K562 (cell line): Measurements from ENCODE around the gene EEA1. TPM values are rescaled to one million over a fixed set of nuclear protein-coding genes. Genes with fewer than 3 reads are reported as not detected.

ENCODE experiments used
- ATAC-seq: fragments of 200-7000 bp; cut with Tn5 transposase; 3 replicates; pipeline ENCODE4 v1.9.1; 2020; ENCODE audit warnings: moderate library complexity
- BruUV-seq: library from RNA; stranded (reverse); fragments of 400-500 nt; replicated peaks from 2 replicates; lab custom pipeline; 2021; lab: Mats Ljungman, UMichigan
- CTCF ChIA-PET: fragments of 300-600 bp; formaldehyde crosslinking; extraction: SDS; loops from one replicate; lab custom pipeline; 2021; ENCODE audit warnings: low intra/inter-chr PET ratio; lab: Yijun Ruan, JAX
- POLR2A ChIA-PET: fragments of 300-600, 350-650 bp; sonication (Branson Sonifier 250); formaldehyde crosslinking; extraction: SDS; loops from one replicate; lab custom pipeline; 2021; ENCODE audit warnings: antibody characterized with exemption, inconsistent platforms; lab: Yijun Ruan, JAX
- DNase-seq, 4 experiments: peaks; one replicate each; pipeline versions ENCODE4 v3.0.0 to v3.0.0-alpha.2; 2011 to 2018; ENCODE audit warnings: low spot score in 3 of 4, mixed read lengths in 3 of 4; ENCODE audit errors: extremely low read depth in 1 of 4
- FAIRE-seq: peaks from 2 replicates; lab custom pipeline; 2011; peaks lifted over from hg19 to GRCh38; lab: Jason Lieb, UNC
- H2AFZ ChIP-seq: 2 replicates; pipeline ENCODE4 v1.6.0; 2011; ENCODE audit warnings: low read depth, low read length, control low read depth, inconsistent platforms
- H3K27ac ChIP-seq: fragments of 200-600 bp; 3 replicates; pipeline ENCODE4 v1.8.0; 2011; ENCODE audit warnings: low read depth, mild to moderate bottlenecking, control low read depth, inconsistent platforms, low read length, moderate library complexity, mixed read lengths; ENCODE audit errors: extremely low read depth
- H3K27me3 ChIP-seq, 2 experiments: fragments of 300-600 bp in 1 of 2; 2 replicates in 1 of 2; 3 replicates in 1 of 2; pipeline versions ENCODE4 v1.6.0 to v1.8.0; 2011; ENCODE audit warnings: inconsistent platforms in 2 of 2, low read length in 2 of 2, mild to moderate bottlenecking in 1 of 2, mixed read lengths in 1 of 2, moderate library complexity in 1 of 2; ENCODE audit not compliant: control insufficient read depth in 2 of 2, insufficient read depth in 2 of 2
- H3K36me3 ChIP-seq: fragments of 300-600 bp; 3 replicates; pipeline ENCODE4 v1.8.0; 2011; ENCODE audit warnings: mild to moderate bottlenecking, low read length, inconsistent platforms; ENCODE audit not compliant: control insufficient read depth, insufficient read depth
- H3K4me1 ChIP-seq, 2 experiments: fragments of 200-600 bp in 1 of 2; replicated peaks in 1 of 2; 2 replicates in 1 of 2; 3 replicates in 1 of 2; pipeline versions ENCODE4 v1.5.1 to v1.8.0; 2011; ENCODE audit warnings: inconsistent platforms in 2 of 2, low read length in 2 of 2, mild to moderate bottlenecking in 1 of 2, mixed read lengths in 1 of 2, moderate library complexity in 1 of 2; ENCODE audit not compliant: control insufficient read depth in 2 of 2, insufficient read depth in 2 of 2
- H3K4me2 ChIP-seq: 2 replicates; pipeline ENCODE4 v1.6.1; 2011; ENCODE audit warnings: low read length, control low read depth, inconsistent platforms, mixed read lengths; ENCODE audit not compliant: insufficient read depth
- H3K4me3 ChIP-seq: fragments of 200-600 bp; sonication (generic), shearing (Covaris generic); 2 replicates; pipeline ENCODE4 v1.5.1; 2016; ENCODE audit warnings: control low read depth, inconsistent platforms
- H3K79me2 ChIP-seq: fragments of 200-600 bp; 3 replicates; pipeline ENCODE4 v1.8.0; 2011; ENCODE audit warnings: low read length, inconsistent platforms; ENCODE audit not compliant: control insufficient read depth, insufficient read depth
- H3K9ac ChIP-seq, 2 experiments: 2 replicates each; pipeline versions ENCODE4 v1.6.0 to v1.6.1; 2011; ENCODE audit warnings: low read depth in 2 of 2, low read length in 2 of 2, control low read depth in 1 of 2, inconsistent platforms in 1 of 2, mild to moderate bottlenecking in 1 of 2, mixed read lengths in 1 of 2; ENCODE audit not compliant: insufficient read depth in 1 of 2
- H3K9me1 ChIP-seq: one replicate; pipeline ENCODE4 v1.6.0; 2011; ENCODE audit warnings: inconsistent platforms, mild to moderate bottlenecking, low read length, moderate library complexity; ENCODE audit not compliant: control insufficient read depth, insufficient read depth
- H3K9me3 ChIP-seq: replicated peaks from 2 replicates; pipeline ENCODE4 v1.5.1; 2011; ENCODE audit warnings: low read depth, low read length, inconsistent platforms; ENCODE audit not compliant: control insufficient read depth, insufficient read depth
- H4K20me1 ChIP-seq: replicated peaks from 2 replicates; pipeline ENCODE4 v1.6.1; 2011; ENCODE audit warnings: low read length, inconsistent platforms, mixed read lengths; ENCODE audit not compliant: control insufficient read depth, insufficient read depth
- BRF1 ChIP-seq: IDR thresholded peaks from 3 replicates; pipeline ENCODE4 v1.6.1; 2011; ENCODE audit warnings: borderline replicate concordance, mild to moderate bottlenecking; ENCODE audit not compliant: insufficient read length; ENCODE audit errors: extremely low read depth
- CREB1 ChIP-seq, 2 experiments: sonication (generic) in 1 of 2; formaldehyde crosslinking in 1 of 2; IDR thresholded peaks; 2 replicates each; pipeline versions ENCODE4 v1.6.1 to v1.8.0; 2012 to 2022; ENCODE audit warnings: inconsistent platforms in 1 of 2, mild to moderate bottlenecking in 1 of 2, missing genetic modification reagents in 1 of 2, moderate library complexity in 1 of 2
- FOXA1 ChIP-seq: fragments of 450-650 bp; IDR thresholded peaks from 2 replicates; pipeline ENCODE4 v1.6.1; 2016; ENCODE audit warnings: mild to moderate bottlenecking, borderline replicate concordance
- HDAC8 ChIP-seq: fragments of 450-650 bp; IDR thresholded peaks from 2 replicates; pipeline ENCODE4 v1.6.1; 2016; ENCODE audit warnings: mild to moderate bottlenecking, missing genetic modification characterization, moderate library complexity, missing compliant biosample characterization
- ILK ChIP-seq: fragments of 450-650 bp; IDR thresholded peaks from 2 replicates; pipeline ENCODE4 v1.6.1; 2016; ENCODE audit warnings: missing genetic modification characterization, low read depth, mild to moderate bottlenecking, missing compliant biosample characterization, moderate library complexity, borderline replicate concordance
- LCOR ChIP-seq: sonication (generic); formaldehyde crosslinking; IDR thresholded peaks from 2 replicates; pipeline ENCODE4 v1.8.0; 2022; ENCODE audit warnings: mild to moderate bottlenecking, missing genetic modification reagents
- MEF2A ChIP-seq: IDR thresholded peaks from 2 replicates; pipeline ENCODE4 v1.6.1; 2011; ENCODE audit warnings: low read depth, mild to moderate bottlenecking, low read length, moderate library complexity; ENCODE audit not compliant: control insufficient read depth
- MYC ChIP-seq, 2 experiments: fragments of 250-450 bp in 1 of 2; sonication (Bioruptor Pico) in 1 of 2; IDR thresholded peaks; 2 replicates each; pipeline versions ENCODE4 v1.5.1 to v1.6.1; 2012 to 2021; ENCODE audit warnings: low read depth in 2 of 2, borderline replicate concordance in 1 of 2, improper control_type of control experiment in 1 of 2, low read length in 1 of 2, mild to moderate bottlenecking in 1 of 2, moderate library complexity in 1 of 2
- NEUROD1 ChIP-seq: fragments of 150-350 bp; IDR thresholded peaks from 2 replicates; pipeline ENCODE4 v1.6.1; 2014; ENCODE audit warnings: borderline replicate concordance, low read length, low read depth; ENCODE audit not compliant: partially characterized antibody
- NFE2 ChIP-seq: IDR thresholded peaks from 2 replicates; pipeline ENCODE4 v1.6.1; 2014; ENCODE audit warnings: antibody characterized with exemption, low read depth
- RNF2 ChIP-seq: sonication (generic); IDR thresholded peaks from 2 replicates; pipeline ENCODE4 v1.6.1; 2016
- WGBS: fragments of 100-300 bp; shearing (Covaris generic); methylation state at CpG from one replicate; pipeline ENCODE4 v1.1.6; 2016; ENCODE audit warnings: low coverage, mixed read lengths; ENCODE audit not compliant: insufficient coverage; ENCODE audit errors: missing lambda C conversion rate; 5-methylcytosine and 5-hydroxymethylcytosine counted together
- in situ Hi-C: fragments of 300-500 bp; cut with MboI; formaldehyde crosslinking; loops from 4 replicates; pipeline ENCODE4 v1.15.0; 2018; ENCODE audit warnings: inconsistent platforms, mixed read lengths
- intact Hi-C: fragments of 100-400 bp; cut with micrococcal nuclease; formaldehyde crosslinking; loops from 2 replicates; pipeline ENCODE4 v1.14.2; 2022
- polyA plus RNA-seq, 8 experiments: library from polyadenylated mRNA; depleted of rRNA in 4 of 8; stranded (reverse) in 5 of 8; unstranded in 3 of 8; fragments of >200 nt; fragmentation: Nextera tagmentation in 2 of 8; fragmentation: Illumina TruSeq in 1 of 8; extraction: Ambion mirVana in 2 of 8; extraction: Trizol in 1 of 8; gene quantifications; 2 replicates each; pipeline versions ENCODE4 v1.2.1 to v1.2.3, GENCODE V29; 2011 to 2014; ENCODE audit warnings: inconsistent platforms in 1 of 8, missing spikeins in 1 of 8
- total RNA-seq, 7 experiments: library from RNA; depleted of rRNA in 6 of 7; stranded (reverse); fragments of >200 nt in 6 of 7; fragmentation: Illumina TruSeq in 2 of 7; extraction: Trizol in 2 of 7; gene quantifications; 2 replicates each; pipeline versions ENCODE4 v1.2.1 to v1.2.3, GENCODE V29; 2011 to 2021; ENCODE audit warnings: low replicate concordance in 1 of 7
- TF ChIP-seq, protein P1 (sequence below): sonication (generic); formaldehyde crosslinking; IDR thresholded peaks from 2 replicates; pipeline ENCODE4 v1.8.0; 2022; ENCODE audit warnings: mild to moderate bottlenecking, missing genetic modification reagents
- TF ChIP-seq, protein P2 (sequence below): sonication (generic); formaldehyde crosslinking; IDR thresholded peaks from 2 replicates; pipeline ENCODE4 v1.8.1; 2023; ENCODE audit warnings: mild to moderate bottlenecking, missing genetic modification reagents

EEA1 gene
- total and polyA plus RNA-seq, 9 of the 15 experiments (the other 6 are each of a cell fraction or from before 2014, with no cell fraction given) = 3.5 to 17.1 (median 7.5) TPM

DNA sequence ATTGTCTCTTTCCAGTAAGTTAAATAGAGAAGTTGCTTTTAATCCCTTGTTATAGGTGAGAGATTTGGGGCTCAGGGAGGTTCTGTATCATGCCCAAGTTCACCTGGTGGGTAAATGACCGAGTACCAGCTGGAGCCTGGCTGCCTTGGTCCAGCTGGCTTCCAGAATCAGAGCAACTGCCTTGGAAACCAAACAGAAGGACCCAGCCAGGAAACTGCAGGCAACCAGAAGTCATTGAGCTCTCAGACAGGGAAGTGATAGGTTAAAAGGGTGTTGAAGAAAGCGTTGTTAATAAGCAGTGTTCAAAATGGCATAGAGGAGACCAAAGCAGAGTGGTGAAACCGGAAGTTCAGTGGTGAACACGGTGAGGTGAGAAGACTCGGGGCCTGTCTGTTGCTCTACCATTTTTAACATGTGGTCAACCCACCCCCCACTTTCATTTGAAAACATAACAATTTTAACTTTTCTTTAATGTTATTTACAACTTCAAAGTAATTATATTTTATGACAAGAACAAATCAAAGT lies 171.4 kb downstream of the EEA1 start:
- in situ Hi-C loops = no loop called here
- Histone ChIP-seq H3K27ac (no peak overlapping the region), H3K9me1 (no peaks in the 10 kb centered on the region), H3K9ac (no peak overlapping the region), H2AFZ (no peak overlapping the region), H3K4me3 (no peak overlapping the region), H3K27me3 (peaks cover 8 to 11% of the 10 kb centered on the region in 2 experiments; a peak in 3 of 5 replicates), H3K4me1 (no peaks in the 10 kb centered on the region; a peak in 1 of 5 replicates), H3K9me3 (no peaks in the 10 kb centered on the region), H3K4me2 (no peak overlapping the region), H3K79me2 (no peaks in the 10 kb centered on the region), H4K20me1 (no peaks in the 10 kb centered on the region), H3K36me3 (no peaks in the 10 kb centered on the region)
- CTCF ChIA-PET = no interaction called here
- intact Hi-C loops = no loop called here
- WGBS = 8% methylated on average over 5 of the region's 5 CpGs
- POLR2A ChIA-PET = interaction anchor here (1.0 to 1.3 kb wide), 2 partner anchors 12 to 19 kb away, joined by 4 read pairs; no protein-coding TSS in a partner anchor
- BruUV-seq = no TSS peak
- no peak for FAIRE-seq
- DNase-seq = no peak
- ATAC-seq = no peak
- TF ChIP-seq CREB1 (IDR thresholded peaks at IDR 0.05) (no peak), CREB1 (CRISPR knock-in tag; IDR thresholded peaks at IDR 0.05) (no peak), RNF2 (no peak), BRF1 (no peak), ILK (no peak), MEF2A (no peak), LCOR (no peak), HDAC8 (no peak), NFE2 (no peak), MYC (IDR thresholded peaks at IDR 0.05; ENCODE audit: low read depth, low read length) (no peak), MYC (CRISPR knock-in tag; IDR thresholded peaks at IDR 0.05; ENCODE audit: borderline replicate concordance, low read depth) (no peak), NEUROD1 (no peak), FOXA1 (no peak)
- TF ChIP-seq, protein P1, sequence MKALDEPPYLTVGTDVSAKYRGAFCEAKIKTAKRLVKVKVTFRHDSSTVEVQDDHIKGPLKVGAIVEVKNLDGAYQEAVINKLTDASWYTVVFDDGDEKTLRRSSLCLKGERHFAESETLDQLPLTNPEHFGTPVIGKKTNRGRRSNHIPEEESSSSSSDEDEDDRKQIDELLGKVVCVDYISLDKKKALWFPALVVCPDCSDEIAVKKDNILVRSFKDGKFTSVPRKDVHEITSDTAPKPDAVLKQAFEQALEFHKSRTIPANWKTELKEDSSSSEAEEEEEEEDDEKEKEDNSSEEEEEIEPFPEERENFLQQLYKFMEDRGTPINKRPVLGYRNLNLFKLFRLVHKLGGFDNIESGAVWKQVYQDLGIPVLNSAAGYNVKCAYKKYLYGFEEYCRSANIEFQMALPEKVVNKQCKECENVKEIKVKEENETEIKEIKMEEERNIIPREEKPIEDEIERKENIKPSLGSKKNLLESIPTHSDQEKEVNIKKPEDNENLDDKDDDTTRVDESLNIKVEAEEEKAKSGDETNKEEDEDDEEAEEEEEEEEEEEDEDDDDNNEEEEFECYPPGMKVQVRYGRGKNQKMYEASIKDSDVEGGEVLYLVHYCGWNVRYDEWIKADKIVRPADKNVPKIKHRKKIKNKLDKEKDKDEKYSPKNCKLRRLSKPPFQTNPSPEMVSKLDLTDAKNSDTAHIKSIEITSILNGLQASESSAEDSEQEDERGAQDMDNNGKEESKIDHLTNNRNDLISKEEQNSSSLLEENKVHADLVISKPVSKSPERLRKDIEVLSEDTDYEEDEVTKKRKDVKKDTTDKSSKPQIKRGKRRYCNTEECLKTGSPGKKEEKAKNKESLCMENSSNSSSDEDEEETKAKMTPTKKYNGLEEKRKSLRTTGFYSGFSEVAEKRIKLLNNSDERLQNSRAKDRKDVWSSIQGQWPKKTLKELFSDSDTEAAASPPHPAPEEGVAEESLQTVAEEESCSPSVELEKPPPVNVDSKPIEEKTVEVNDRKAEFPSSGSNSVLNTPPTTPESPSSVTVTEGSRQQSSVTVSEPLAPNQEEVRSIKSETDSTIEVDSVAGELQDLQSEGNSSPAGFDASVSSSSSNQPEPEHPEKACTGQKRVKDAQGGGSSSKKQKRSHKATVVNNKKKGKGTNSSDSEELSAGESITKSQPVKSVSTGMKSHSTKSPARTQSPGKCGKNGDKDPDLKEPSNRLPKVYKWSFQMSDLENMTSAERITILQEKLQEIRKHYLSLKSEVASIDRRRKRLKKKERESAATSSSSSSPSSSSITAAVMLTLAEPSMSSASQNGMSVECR (CRISPR knock-in tag) = no peak
- TF ChIP-seq, protein P2, sequence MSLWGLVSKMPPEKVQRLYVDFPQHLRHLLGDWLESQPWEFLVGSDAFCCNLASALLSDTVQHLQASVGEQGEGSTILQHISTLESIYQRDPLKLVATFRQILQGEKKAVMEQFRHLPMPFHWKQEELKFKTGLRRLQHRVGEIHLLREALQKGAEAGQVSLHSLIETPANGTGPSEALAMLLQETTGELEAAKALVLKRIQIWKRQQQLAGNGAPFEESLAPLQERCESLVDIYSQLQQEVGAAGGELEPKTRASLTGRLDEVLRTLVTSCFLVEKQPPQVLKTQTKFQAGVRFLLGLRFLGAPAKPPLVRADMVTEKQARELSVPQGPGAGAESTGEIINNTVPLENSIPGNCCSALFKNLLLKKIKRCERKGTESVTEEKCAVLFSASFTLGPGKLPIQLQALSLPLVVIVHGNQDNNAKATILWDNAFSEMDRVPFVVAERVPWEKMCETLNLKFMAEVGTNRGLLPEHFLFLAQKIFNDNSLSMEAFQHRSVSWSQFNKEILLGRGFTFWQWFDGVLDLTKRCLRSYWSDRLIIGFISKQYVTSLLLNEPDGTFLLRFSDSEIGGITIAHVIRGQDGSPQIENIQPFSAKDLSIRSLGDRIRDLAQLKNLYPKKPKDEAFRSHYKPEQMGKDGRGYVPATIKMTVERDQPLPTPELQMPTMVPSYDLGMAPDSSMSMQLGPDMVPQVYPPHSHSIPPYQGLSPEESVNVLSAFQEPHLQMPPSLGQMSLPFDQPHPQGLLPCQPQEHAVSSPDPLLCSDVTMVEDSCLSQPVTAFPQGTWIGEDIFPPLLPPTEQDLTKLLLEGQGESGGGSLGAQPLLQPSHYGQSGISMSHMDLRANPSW (CRISPR knock-in tag) = no peak
